GM19372 (cell line): ENCODE results near the gene MND1.
A peak's percentile ranks its signal among the peaks of the same experiment; 100 is the strongest.
"Not testable (repeated sequence)": the region's sequence is repeated elsewhere in the genome, so short reads cannot be mapped to it uniquely, and the experiment has no call there.

Source experiments
- ATAC-seq: cut with Tn5 transposase; IDR thresholded peaks from one replicate; pipeline ENCODE4 v1.9.1; 2021; ENCODE audit warnings: mild to moderate bottlenecking, low read depth, moderate library complexity; ENCODE audit not compliant: unreplicated experiment

Gene MND1

DNA sequence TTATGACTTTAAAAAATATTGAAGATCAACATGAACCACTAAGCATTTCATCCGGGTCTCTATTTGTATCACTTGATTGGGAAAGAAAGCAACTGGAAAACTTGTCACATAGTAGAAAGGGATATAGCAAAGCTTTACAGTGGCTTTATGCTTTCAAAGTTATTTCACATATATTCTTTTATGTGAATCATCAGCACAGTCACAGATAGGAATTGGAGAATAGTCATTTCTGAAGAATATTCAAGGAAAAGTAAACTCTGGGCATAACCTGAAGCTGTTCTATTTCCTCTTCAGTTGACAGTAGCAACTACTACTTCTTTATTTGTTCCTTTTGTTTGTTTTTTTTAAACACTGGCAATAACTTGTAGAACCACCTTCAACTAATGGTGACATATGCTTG lies 50.5 kb downstream of the MND1 start:
- ATAC-seq, result no peak

- no peak for ATAC-seq
Measured at GRCh38 chr4:153398713-153399112, 54.2 kb downstream of the MND1 start.

DNA sequence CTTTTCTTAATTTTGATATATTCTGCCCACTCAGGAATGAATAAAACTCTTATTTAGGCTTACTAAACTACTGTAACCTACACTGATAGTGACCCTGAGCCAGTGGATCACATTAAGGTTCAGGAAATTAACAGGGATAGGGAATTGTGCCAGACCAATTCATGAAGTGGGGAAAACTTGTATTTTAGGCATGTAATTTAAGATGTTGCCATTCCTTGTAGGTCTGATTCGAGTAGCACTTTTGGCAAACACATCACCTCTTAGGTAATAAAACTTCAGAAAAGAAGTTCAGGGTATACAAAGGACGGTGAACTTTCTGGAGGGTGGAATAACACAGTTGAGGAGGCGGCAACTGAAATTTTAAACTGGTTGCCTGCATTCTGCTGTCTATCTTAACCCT lies 54.9 kb downstream of the MND1 start:
- no peak for ATAC-seq

DNA sequence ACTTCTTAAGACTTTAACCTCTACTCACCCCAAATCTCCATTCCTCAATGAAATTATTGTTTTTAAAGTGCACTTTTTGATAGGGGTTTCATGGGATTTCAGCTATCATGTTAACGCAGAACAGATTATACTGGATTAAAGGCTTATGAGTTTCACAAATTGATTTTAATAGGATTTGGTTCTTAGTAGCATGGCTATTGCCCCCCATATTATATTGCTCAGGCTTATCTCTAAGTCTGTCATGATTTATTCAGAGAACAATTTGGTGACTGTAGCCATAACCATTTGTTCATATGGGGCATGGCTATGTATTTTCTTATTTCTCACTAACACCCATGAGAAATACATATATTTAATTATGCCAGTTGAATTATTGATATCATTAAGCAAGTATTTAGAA lies 57.0 kb downstream of the MND1 start:
- no peak for ATAC-seq

GRCh38 chr4:153402366-153402765 lies 57.9 kb downstream of the MND1 start:
- no peak for ATAC-seq

- no peak for ATAC-seq
Measured at GRCh38 chr4:153403726-153404125, 59.2 kb downstream of the MND1 start.

GRCh38 chr4:153407906-153408305 lies 63.4 kb downstream of the MND1 start:
- ATAC-seq, result no peak

GRCh38 chr4:153408932-153409331 lies 64.4 kb downstream of the MND1 start:
- no peak for ATAC-seq

DNA sequence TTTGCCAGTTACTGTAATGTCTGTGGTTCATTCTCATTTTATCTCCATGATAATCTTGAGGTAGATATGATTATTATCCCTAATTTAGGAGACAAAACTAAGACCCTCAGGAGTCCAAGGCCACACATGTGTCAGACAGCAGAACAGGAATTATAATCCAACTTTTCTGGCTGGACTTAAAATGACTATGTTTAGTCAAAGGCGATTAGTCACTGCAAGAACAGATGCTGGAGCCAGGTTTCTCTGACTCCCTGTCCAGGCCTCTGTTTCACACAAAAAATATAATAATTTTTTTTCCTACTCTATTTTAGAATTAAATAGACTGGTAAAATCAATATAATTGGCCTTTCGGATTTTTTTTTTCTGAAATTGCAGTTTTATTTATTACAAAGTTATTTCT lies 64.9 kb downstream of the MND1 start:
- ATAC-seq, result no peak

DNA sequence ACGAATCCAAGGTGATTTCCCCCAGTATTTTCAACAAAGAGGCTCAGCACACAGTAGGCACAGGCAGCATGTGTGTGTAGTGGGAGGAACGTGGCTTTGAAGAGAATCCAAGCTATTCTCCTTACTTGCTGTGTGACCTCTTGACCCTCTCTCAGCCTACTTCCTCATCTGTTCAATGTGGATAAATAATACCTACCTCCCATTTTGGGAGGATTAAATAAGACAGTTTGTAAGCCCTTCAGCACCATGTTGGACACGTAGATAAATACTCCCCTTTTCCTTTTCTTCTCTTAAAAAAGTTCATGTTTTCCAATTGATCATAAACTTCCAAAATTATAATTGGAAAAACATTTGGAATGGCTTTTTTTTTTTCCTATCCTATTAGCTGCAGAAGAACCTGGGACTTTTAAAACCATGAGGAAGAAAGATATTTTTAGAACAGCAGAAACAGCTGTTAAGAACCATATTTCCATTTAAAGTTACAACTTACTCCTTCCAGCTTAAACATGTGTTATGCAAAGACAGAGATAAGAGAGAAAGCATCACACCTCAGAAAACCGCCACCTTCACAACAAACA lies 65.5 kb downstream of the MND1 start:
- no peak for ATAC-seq

- ATAC-seq, result no peak
Measured at GRCh38 chr4:153413842-153414241, 69.4 kb downstream of the MND1 start.

DNA sequence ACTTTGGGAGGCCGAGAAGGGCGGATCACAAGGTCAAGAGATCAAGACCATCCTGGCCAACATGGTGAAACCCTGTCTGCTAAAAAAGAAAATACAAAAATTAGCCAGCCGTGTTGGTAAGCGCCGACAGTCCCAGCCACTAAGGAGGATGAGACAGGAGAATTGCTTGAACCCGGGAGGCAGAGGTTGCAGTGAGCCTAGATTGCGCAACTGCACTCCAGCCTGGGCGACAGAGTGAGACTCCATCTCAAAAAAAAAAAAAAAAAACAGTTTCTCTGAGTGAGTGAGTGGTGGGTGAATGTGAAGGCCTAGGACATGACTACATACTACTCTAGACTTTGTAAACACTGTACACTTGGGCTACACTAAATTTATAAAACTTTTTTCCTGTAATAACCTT lies 72.0 kb downstream of the MND1 start:
- ATAC-seq, result not testable (repeated sequence)

GRCh38 chr4:153418121-153418520 lies 73.6 kb downstream of the MND1 start:
- ATAC-seq, result no peak

DNA sequence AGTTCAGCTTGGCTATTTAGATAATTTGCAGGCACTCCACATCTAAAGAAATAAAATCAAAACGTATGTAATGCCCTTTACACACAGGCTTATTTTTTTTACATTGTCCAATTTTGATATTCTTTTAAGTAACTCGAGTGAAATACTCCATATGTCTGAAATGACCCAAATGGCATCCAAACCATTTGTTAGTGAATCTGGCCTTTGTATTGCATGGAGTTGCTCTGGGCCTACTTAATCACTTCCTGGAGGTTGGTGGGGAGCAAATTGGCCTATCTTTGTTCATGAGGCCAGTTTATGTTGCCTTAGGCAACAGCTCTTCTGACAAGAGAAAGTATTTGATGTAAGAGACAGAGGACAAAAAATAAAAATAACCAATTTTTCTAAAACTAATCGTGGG lies 74.1 kb downstream of the MND1 start:
- ATAC-seq, result no peak

GRCh38 chr4:153419029-153419428 lies 74.5 kb downstream of the MND1 start:
- no peak for ATAC-seq

- ATAC-seq, result no peak
Measured at GRCh38 chr4:153419673-153420278, 75.3 kb downstream of the MND1 start.

DNA sequence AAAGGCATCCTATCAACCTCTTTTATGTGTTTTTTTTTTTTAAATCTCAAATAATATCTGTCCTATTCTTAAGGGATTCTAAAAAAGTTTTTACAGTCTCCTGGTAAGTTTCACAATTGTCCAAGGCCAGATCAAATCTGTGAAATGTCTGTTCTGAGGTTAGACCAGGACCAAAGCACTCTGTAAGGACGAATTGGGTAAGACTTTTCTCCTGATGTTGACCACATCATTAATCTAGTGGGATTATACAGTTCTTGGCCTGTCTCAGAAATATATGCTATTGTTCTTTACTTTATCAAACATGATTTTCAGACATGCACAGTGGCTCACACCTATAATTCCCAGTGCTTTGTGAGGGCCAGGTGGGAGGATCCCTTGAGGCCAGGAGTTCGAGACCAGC lies 75.9 kb downstream of the MND1 start:
- no peak for ATAC-seq

DNA sequence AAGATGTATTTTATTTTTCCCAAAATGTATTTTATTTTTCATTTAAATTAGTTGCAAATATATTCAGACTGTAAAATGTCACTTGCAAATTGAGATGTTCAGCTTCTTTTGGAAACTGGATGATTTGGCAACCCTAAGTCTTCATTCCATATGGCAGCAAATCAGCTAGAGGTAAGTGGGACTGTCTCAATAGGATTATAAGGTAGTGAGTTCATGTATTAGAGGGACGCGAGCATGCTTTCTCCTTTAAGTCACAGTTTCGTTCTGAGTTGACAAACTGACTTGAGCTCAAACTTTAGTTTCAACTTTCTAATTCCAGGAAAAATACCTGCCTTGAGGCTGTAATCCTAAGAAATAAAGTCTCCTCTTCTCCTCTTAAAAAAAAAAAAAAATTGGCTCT lies 77.5 kb downstream of the MND1 start:
- no peak for ATAC-seq

DNA sequence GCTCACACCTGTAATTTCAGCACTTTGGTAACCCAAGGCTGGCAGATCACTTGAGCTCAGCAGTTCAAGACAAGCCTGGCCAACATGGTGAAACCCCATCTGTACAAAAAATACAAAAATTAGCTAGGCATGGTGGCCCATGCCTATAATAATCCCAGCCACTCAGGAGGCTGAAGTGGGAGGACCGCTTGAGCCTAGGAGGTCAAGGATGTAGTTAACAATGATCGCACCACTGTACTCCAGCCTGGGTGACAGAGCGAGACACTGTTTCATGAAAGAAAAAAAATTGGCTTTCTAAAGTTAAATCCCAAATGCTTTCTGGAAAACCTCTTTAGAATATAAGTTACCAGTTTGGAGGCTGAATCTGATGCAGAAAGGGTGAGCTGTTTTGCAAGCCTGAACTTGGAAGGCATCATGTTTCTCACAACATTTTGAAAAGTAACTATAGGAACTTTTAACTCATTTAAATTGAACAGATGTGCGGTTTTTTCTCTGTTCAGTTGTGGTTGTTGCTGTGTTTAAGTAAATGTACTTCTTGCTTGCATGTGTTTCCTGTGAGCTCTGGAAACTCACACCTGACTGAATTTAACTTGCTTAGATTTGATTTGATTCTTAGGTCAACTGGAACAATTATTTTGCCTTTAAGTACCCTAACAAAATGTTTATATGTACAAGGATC lies 81.9 kb downstream of the MND1 start:
- ATAC-seq, result peak; percentile 62

- ATAC-seq, result no peak
Measured at GRCh38 chr4:153427363-153428071, 83.0 kb downstream of the MND1 start.

DNA sequence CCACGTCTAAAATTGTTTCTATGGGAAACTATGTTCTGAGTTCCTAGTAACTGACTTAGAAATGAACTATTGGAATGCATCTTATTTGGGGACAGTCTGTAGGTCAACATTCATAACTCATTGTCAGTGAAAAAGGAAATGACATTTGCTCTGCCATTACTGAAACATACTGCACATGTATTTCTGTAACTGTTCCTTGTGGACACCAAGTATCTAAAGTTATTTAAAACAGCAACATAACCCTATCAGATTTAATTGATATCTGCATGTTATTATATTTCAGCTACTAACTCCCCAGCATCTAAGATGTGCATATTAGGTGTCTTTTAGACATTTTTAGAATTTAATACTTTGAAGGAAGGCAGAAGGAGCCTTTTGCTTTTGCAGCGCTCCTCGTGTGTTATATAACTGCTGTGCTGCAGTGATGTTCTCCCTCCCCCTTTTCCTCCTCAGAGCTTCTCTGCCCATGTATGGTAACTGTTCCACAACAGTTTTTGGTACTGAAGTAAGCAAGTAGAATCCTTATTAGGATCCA lies 84.5 kb downstream of the MND1 start:
- no peak for ATAC-seq
